ENCODE results near the gene ST3GAL3. TPM values are rescaled to one million over a fixed set of nuclear protein-coding genes. Genes with fewer than 3 reads are reported as not detected.

The ST3GAL3 gene
- total and polyA plus RNA-seq, 8 donors = 1.6 to 68.3 (median 6.7) TPM

DNA sequence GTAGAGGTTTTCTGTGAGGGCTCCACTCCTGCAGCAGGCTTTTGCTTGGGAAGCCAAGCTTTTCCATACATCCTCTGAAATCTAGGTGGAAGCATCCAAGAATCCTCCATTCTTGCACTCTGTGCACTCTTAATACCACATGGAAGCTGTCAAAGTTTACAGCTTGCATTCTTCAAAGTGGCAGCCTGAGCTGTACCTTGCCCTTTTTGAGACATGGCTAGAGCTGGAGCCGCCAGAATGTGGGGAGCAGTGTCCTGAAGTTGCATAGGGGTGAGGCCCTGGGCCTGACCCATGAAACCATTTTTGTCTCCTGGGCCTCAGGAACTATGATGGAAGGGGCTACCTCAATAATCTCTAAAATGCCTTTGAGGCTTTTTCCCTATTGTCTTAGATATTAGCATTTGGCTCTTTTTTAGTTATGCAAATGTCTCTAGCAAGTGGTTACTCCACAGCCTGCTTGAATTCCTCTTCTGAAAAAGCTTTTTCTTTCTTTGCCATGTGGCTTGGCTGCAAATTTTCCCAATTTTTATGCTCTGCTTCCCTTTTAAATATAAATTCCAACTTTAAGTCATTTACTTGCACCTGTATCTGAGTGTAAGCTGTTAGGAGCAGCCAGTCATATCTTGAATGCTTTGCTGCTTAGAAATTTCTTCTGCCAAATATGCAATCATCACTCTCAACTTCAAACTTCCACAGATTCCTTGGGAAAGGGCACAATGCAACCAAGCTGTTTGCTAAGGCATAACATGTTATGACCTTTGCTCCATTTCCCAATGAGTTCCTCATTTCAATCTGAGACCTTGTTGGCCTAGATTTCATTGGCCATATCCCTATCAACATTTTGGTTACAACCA, 134.2 kb downstream of the ST3GAL3 start:
- TF ChIP-seq EP300 (IDR thresholded peaks at IDR 0.05) (no peak), POLR2AphosphoS5 (IDR thresholded peaks at IDR 0.05) (no peak), POLR2A (IDR thresholded peaks at IDR 0.05) (no peak)
- TF ChIP-seq, protein P1, sequence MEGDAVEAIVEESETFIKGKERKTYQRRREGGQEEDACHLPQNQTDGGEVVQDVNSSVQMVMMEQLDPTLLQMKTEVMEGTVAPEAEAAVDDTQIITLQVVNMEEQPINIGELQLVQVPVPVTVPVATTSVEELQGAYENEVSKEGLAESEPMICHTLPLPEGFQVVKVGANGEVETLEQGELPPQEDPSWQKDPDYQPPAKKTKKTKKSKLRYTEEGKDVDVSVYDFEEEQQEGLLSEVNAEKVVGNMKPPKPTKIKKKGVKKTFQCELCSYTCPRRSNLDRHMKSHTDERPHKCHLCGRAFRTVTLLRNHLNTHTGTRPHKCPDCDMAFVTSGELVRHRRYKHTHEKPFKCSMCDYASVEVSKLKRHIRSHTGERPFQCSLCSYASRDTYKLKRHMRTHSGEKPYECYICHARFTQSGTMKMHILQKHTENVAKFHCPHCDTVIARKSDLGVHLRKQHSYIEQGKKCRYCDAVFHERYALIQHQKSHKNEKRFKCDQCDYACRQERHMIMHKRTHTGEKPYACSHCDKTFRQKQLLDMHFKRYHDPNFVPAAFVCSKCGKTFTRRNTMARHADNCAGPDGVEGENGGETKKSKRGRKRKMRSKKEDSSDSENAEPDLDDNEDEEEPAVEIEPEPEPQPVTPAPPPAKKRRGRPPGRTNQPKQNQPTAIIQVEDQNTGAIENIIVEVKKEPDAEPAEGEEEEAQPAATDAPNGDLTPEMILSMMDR (IDR thresholded peaks at IDR 0.05) = no peak
- no peaks in the 10 kb centered on the region for H3K27me3 ChIP-seq
- intact Hi-C loops (cut with DNase I; ENCODE audit: low total_unique reads) = no loop called here
- H3K4me1 ChIP-seq = peaks cover 3 to 19% (median 5%) of the 10 kb centered on the region in 4 donors
- no peak overlapping the region for H3K4me3 ChIP-seq
- H3K36me3 ChIP-seq = peaks cover 3 to 48% (median 29%) of the 10 kb centered on the region in 4 donors
- no peaks in the 10 kb centered on the region for H3K9me3 ChIP-seq
- no peak for DNase-seq
- WGBS, 5 donors = 79 to 100% (median 94%) methylated on average over 1 of the region's 1 CpG
- no peak overlapping the region for H3K27ac ChIP-seq

DNA sequence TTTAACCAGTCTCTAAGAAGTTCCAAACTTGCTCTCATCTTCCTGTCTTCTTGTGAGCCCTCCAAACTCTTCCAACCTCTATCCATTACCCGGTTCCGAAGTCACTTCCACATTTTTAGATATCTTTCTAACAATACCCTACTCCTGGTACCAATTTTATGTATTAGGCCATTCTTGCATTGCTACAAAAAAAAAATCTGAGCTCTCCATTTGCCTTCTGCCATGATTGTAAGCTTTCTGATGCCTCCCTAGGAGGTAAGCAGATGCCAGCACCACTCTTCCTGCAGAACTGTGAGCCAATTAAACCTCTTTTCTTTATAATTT, 134.8 kb downstream of the ST3GAL3 start:
- no peaks in the 10 kb centered on the region for H3K27me3 ChIP-seq
- no peak overlapping the region for H3K27ac ChIP-seq
- H3K36me3 ChIP-seq = peaks cover 3 to 48% (median 29%) of the 10 kb centered on the region in 4 donors
- H3K4me1 ChIP-seq = peaks cover 0 to 13% (median 0%) of the 10 kb centered on the region in 4 donors
- DNase-seq = no peak
- TF ChIP-seq POLR2AphosphoS5 (IDR thresholded peaks at IDR 0.05) = no peak
- TF ChIP-seq, protein P1 (IDR thresholded peaks at IDR 0.05) = no peak
- no peak for TF ChIP-seq POLR2A (IDR thresholded peaks at IDR 0.05)
- no peak for TF ChIP-seq EP300 (IDR thresholded peaks at IDR 0.05)
- no peak overlapping the region for H3K4me3 ChIP-seq
- H3K9me3 ChIP-seq = no peaks in the 10 kb centered on the region
- intact Hi-C loops (cut with DNase I; ENCODE audit: low total_unique reads) = no loop called here
- WGBS, 5 donors = 96 to 100% (median 97%) methylated on average over 2 of the region's 2 CpGs

DNA sequence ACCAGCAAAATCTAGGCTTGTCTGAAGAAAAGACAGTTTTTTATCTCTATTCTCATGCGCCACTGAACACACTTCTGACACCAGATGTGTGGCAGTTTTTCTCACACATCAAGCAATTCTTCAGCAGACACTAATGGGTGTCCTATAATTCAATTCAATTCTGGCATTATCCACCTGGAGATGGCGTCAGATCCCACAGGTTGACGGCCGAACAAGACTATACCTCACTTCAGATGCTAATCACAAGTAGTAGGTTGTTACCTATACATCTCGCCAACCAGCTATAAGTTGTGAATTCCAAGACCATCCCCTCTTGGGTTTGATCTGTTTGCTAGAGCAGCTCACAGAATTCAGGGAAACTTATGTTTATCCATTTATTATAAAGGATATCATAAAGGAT, 136.3 kb downstream of the ST3GAL3 start:
- WGBS, 5 donors = 93 to 98% (median 94%) methylated on average over 5 of the region's 5 CpGs

DNA sequence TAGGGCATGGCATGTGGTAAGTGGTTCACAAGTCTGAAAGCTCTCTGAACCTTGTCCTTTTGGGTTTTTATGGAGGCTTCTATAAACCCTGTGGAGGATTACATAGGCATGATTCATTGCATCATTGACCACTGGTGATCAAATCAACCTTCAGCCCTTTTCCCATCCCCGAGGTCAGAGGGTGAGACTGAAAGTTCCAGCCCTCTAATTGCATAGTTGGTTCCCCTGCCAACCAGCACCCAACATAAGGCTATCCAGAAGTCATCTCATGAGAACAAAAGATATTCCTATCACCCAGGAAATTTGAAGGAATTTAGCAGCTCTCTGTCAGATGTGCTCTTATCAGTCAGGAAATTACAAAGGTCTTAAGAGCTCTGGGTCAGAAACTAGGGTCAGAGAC, 136.8 kb downstream of the ST3GAL3 start:
- no peak for DNase-seq
- peaks cover 3 to 39% (median 21%) of the 10 kb centered on the region in 4 donors for H3K36me3 ChIP-seq
- intact Hi-C loops (cut with DNase I; ENCODE audit: low total_unique reads) = no loop called here
- WGBS, 5 donors = 76 to 100% (median 81%) methylated on average over 1 of the region's 1 CpG
- no peaks in the 10 kb centered on the region for H3K27me3 ChIP-seq
- no peaks in the 10 kb centered on the region for H3K4me1 ChIP-seq
- H3K4me3 ChIP-seq = no peak overlapping the region
- H3K9me3 ChIP-seq = no peaks in the 10 kb centered on the region
- TF ChIP-seq, protein P1 (IDR thresholded peaks at IDR 0.05) = no peak
- no peak for TF ChIP-seq POLR2AphosphoS5 (IDR thresholded peaks at IDR 0.05)
- TF ChIP-seq POLR2A (IDR thresholded peaks at IDR 0.05) = no peak
- no peak for TF ChIP-seq EP300 (IDR thresholded peaks at IDR 0.05)
- no peak overlapping the region for H3K27ac ChIP-seq

More for the DNA sequence above, 136.3 kb downstream of the ST3GAL3 start:
- H3K4me3 ChIP-seq = no peak overlapping the region
- TF ChIP-seq, protein P1 (IDR thresholded peaks at IDR 0.05) = no peak
- TF ChIP-seq EP300 (IDR thresholded peaks at IDR 0.05) (no peak), POLR2A (IDR thresholded peaks at IDR 0.05) (no peak), POLR2AphosphoS5 (IDR thresholded peaks at IDR 0.05) (no peak)
- H3K27ac ChIP-seq = no peak overlapping the region
- DNase-seq = no peak
- H3K36me3 ChIP-seq = peaks cover 3 to 43% (median 23%) of the 10 kb centered on the region in 4 donors
- H3K27me3 ChIP-seq = no peaks in the 10 kb centered on the region
- no peaks in the 10 kb centered on the region for H3K9me3 ChIP-seq
- H3K4me1 ChIP-seq = peaks cover 0 to under 1% (median 0%) of the 10 kb centered on the region in 4 donors
- intact Hi-C loops (cut with DNase I; ENCODE audit: low total_unique reads) = no loop called here
